Natural killer cell (primary cell): Measurements from ENCODE around the gene SLC22A23. TPM values are rescaled to one million over a fixed set of nuclear protein-coding genes. Genes with fewer than 3 reads are reported as not detected.

Source experiments
- ATAC-seq, 3 donors: fragments of 150-1000 bp in 2 of 3; fragments of 200-7000 bp in 1 of 3; cut with Tn5 transposase; 1 replicate in 1 of 3; 2 replicates in 2 of 3; pipeline ENCODE4 v1.10.0; 2021; ENCODE audit warnings: mild to moderate bottlenecking in 2 of 3, moderate library complexity in 2 of 3
- DNase-seq, 2 donors: peaks; one replicate each; pipeline versions ENCODE4 v3.0.0 to v3.0.0-alpha.2; 2013 to 2021; ENCODE audit warnings: mixed read lengths in 1 of 2
- H3K27ac ChIP-seq: one replicate; pipeline ENCODE4 v1.5.1; 2013; ENCODE audit warnings: mild to moderate bottlenecking, low read length
- H3K27me3 ChIP-seq: one replicate; pipeline ENCODE4 v1.6.1; 2013; ENCODE audit warnings: low read length; ENCODE audit not compliant: control insufficient read depth, insufficient read depth
- H3K36me3 ChIP-seq: one replicate; pipeline ENCODE4 v1.6.1; 2013; ENCODE audit warnings: low read length; ENCODE audit not compliant: control insufficient read depth, insufficient read depth
- H3K4me1 ChIP-seq: one replicate; pipeline ENCODE4 v1.6.1; 2013; ENCODE audit warnings: low read length; ENCODE audit not compliant: control insufficient read depth, insufficient read depth
- H3K4me3 ChIP-seq: one replicate; pipeline ENCODE4 v1.5.1; 2013; ENCODE audit warnings: low read length
- H3K9me3 ChIP-seq: one replicate; pipeline ENCODE4 v1.6.1; 2013; ENCODE audit warnings: low read length; ENCODE audit not compliant: control insufficient read depth, insufficient read depth
- H3K27ac Mint-ChIP-seq, 2 donors: one replicate each; pipeline ENCODE4 v1.8.0; 2022; ENCODE audit warnings: mild to moderate bottlenecking in 2 of 2, mixed read lengths in 2 of 2, moderate library complexity in 1 of 2
- H3K27me3 Mint-ChIP-seq, 2 donors: one replicate each; pipeline ENCODE4 v1.8.0; 2022; ENCODE audit warnings: low read depth in 2 of 2, mixed read lengths in 2 of 2
- H3K36me3 Mint-ChIP-seq: one replicate; pipeline ENCODE4 v1.8.0; 2022; ENCODE audit warnings: mixed read lengths
- H3K4me1 Mint-ChIP-seq, 2 donors: one replicate each; pipeline ENCODE4 v1.8.0; 2022; ENCODE audit warnings: mixed read lengths in 2 of 2
- H3K4me3 Mint-ChIP-seq: one replicate; pipeline ENCODE4 v1.8.0; 2022; ENCODE audit warnings: mild to moderate bottlenecking, moderate library complexity, mixed read lengths
- H3K9me3 Mint-ChIP-seq, 2 donors: one replicate each; pipeline ENCODE4 v1.8.0; 2022; ENCODE audit warnings: mixed read lengths in 2 of 2
- WGBS: methylation state at CpG from one replicate; pipeline ENCODE4 v1.1.7; 2013; ENCODE audit warnings: missing lambda C conversion rate; ENCODE audit not compliant: insufficient coverage; 5-methylcytosine and 5-hydroxymethylcytosine counted together
- intact Hi-C: fragments of 100-400 bp; cut with micrococcal nuclease; formaldehyde crosslinking; loops from one replicate; pipeline ENCODE4 v1.14.2; 2022
- total RNA-seq, 4 donors: library from RNA; stranded (reverse); fragments of 120-200 nt in 1 of 4; gene quantifications; one replicate each; pipeline versions ENCODE4 v1.2.3 to v1.2.4, GENCODE V29; 2013 to 2022
- TF ChIP-seq, protein P1 (sequence below): fragments of 200-600 bp; IDR thresholded peaks from one replicate; pipeline ENCODE4 v1.8.0; 2022; ENCODE audit warnings: antibody characterized with exemption

Gene SLC22A23
- total RNA-seq, 3 donors from 2014 or later (not counting 1 experiment from before 2014, with no cell fraction given): 0.24 to 0.79 (median 0.38) TPM

DNA sequence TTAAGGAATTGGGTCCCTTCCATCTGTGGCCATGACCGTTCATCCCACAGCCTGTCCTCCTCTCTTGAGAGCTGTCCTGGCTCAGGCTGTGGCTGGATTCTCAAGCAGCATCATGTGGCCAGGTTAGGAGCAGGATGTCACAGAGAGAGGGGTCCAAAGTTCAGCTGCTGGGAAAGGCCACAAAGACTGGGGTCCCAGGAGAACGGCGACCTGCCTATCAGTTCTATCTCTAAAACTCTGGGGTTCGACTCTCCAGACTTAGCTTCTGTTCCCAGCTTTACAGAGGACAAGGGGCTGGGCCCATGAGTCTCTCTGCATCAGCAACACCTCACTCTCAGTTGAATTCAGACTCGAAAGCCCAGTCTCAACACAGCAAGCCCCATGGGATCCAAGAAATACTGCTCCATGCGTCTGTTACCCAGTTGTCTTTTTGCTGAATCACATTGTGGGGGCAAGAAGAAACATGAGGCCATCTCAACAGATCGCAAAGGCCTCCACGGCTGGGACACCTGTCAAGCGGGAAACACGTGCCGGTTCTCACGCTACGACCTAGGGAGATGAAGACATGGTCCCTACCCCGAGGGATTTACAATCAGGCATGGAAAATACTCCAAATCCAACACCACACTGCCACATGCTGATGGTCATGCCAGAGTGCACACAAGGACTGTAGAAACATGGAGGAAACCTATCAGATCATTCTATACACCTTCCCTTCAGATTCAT is 95.4 kb downstream of the SLC22A23 start:
- H3K4me3 Mint-ChIP-seq: no peak overlapping the region
- peaks cover 0 to 3% of the 10 kb centered on the region in 2 donors for H3K27me3 Mint-ChIP-seq
- Histone ChIP-seq H3K36me3 (no peaks in the 10 kb centered on the region), H3K4me3 (no peak overlapping the region), H3K4me1 (peaks cover 5% of the 10 kb centered on the region), H3K27ac (no peak overlapping the region), H3K27me3 (no peaks in the 10 kb centered on the region), H3K9me3 (no peaks in the 10 kb centered on the region)
- 85% methylated on average over 14 of the region's 14 CpGs for WGBS
- H3K9me3 Mint-ChIP-seq: no peaks in the 10 kb centered on the region
- no peak overlapping the region for H3K27ac Mint-ChIP-seq
- DNase-seq: no peak
- H3K4me1 Mint-ChIP-seq: peaks cover 3% of the 10 kb centered on the region in 2 donors
- no peak for ATAC-seq
- intact Hi-C loops: no loop called here
- TF ChIP-seq, protein P1, sequence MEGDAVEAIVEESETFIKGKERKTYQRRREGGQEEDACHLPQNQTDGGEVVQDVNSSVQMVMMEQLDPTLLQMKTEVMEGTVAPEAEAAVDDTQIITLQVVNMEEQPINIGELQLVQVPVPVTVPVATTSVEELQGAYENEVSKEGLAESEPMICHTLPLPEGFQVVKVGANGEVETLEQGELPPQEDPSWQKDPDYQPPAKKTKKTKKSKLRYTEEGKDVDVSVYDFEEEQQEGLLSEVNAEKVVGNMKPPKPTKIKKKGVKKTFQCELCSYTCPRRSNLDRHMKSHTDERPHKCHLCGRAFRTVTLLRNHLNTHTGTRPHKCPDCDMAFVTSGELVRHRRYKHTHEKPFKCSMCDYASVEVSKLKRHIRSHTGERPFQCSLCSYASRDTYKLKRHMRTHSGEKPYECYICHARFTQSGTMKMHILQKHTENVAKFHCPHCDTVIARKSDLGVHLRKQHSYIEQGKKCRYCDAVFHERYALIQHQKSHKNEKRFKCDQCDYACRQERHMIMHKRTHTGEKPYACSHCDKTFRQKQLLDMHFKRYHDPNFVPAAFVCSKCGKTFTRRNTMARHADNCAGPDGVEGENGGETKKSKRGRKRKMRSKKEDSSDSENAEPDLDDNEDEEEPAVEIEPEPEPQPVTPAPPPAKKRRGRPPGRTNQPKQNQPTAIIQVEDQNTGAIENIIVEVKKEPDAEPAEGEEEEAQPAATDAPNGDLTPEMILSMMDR: no peak
- no peaks in the 10 kb centered on the region for H3K36me3 Mint-ChIP-seq

DNA sequence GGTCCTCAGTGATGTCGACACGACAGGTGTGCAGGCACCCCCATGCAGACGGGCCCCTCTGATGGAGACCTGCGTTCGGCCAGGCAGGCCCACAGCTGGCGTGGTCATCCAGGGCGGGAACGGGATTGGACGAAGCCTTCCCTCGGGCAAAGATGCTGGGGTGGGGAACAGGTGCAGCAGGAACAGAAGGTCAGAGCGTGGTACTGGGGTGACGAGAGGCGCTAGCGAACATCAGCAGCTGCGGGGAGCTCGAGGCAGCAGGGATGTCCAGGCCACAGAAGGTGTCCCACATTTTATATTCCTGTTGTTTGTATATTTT is 96.2 kb downstream of the SLC22A23 start:
- Histone ChIP-seq H3K4me1 (peaks cover 11% of the 10 kb centered on the region), H3K27me3 (no peaks in the 10 kb centered on the region), H3K4me3 (no peak overlapping the region), H3K27ac (no peak overlapping the region), H3K9me3 (no peaks in the 10 kb centered on the region), H3K36me3 (no peaks in the 10 kb centered on the region)
- ATAC-seq: no peak
- Mint-ChIP-seq H3K36me3 (no peaks in the 10 kb centered on the region), H3K27me3 (peaks cover 0 to 3% of the 10 kb centered on the region in 2 donors), H3K9me3 (no peaks in the 10 kb centered on the region), H3K27ac (no peak overlapping the region), H3K4me1 (peaks cover 10 to 11% of the 10 kb centered on the region in 2 donors), H3K4me3 (no peak overlapping the region)
- 92% methylated on average over 16 of the region's 16 CpGs for WGBS
- no peak for DNase-seq
- intact Hi-C loops: no loop called here
- TF ChIP-seq, protein P1: no peak

DNA sequence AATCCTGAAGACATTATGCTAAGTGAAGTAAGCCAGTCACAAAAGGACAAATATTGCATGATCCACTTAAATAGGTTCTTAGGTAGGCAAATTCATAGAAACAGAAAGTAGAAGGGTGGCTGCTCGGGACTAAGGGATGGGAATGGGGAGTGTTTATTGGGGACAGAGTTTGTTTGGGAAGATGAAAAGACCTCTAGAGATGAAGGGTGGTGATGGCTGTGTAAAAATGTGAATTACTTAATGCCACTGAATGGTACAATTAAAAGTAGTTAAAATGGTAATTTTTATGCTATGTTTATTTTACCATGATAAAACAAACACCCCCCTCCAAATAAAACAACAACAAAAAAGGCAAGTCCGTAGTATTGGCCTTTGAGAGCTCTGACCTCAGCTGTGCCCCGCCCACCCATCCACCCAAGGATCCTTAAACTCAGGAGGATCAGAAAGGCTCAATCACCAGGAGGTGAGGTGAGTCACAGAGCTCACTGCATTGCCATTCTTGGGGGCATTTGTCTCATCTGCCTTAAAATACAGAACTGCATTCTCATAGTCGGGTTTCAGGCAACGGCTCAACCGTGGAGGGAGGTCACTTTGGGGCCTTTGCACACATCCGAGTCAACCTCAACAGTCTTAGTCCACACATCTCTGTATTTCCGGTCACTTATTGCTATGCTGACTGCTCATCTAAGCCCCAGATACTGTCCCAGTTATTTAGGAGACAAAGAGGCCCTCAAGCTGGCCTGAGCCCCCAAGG is 96.7 kb downstream of the SLC22A23 start:
- H3K27ac Mint-ChIP-seq: no peak overlapping the region

More for the DNA sequence above, 96.7 kb downstream of the SLC22A23 start:
- Histone ChIP-seq H3K4me3 (no peak overlapping the region), H3K36me3 (no peaks in the 10 kb centered on the region), H3K4me1 (peaks cover 16% of the 10 kb centered on the region), H3K27ac (no peak overlapping the region), H3K9me3 (no peaks in the 10 kb centered on the region), H3K27me3 (no peaks in the 10 kb centered on the region)
- H3K9me3 Mint-ChIP-seq: no peaks in the 10 kb centered on the region
- peaks cover 0 to 3% of the 10 kb centered on the region in 2 donors for H3K27me3 Mint-ChIP-seq
- no peaks in the 10 kb centered on the region for H3K36me3 Mint-ChIP-seq
- 84% methylated on average over 8 of the region's 8 CpGs for WGBS
- intact Hi-C loops: no loop called here
- DNase-seq: no peak
- H3K4me1 Mint-ChIP-seq: peaks cover 15% of the 10 kb centered on the region in 2 donors
- no peak overlapping the region for H3K4me3 Mint-ChIP-seq
- TF ChIP-seq, protein P1: no peak
- no peak for ATAC-seq
